NB4 (cell line): Measurements from ENCODE around the gene C16orf96.

ENCODE experiments used
- DNase-seq: peaks from one replicate; pipeline ENCODE4 v3.0.0; 2010; ENCODE audit warnings: low read depth
- H3K4me3 ChIP-seq: one replicate; pipeline ENCODE4 v1.5.1; 2011; ENCODE audit warnings: mild to moderate bottlenecking, low read depth, low read length, moderate library complexity
- CTCF ChIP-seq: IDR thresholded peaks from one replicate; pipeline ENCODE4 v1.5.1; 2012; ENCODE audit warnings: low read depth, low read length
- MAX ChIP-seq: IDR thresholded peaks from 2 replicates; pipeline ENCODE4 v1.6.1; 2011; ENCODE audit warnings: low read depth, low read length
- MYC ChIP-seq: IDR thresholded peaks from 2 replicates; pipeline ENCODE4 v1.6.1; 2011; ENCODE audit warnings: low read depth, low read length
- POLR2A ChIP-seq: IDR thresholded peaks from 2 replicates; pipeline ENCODE4 v1.6.1; 2011; ENCODE audit warnings: mild to moderate bottlenecking; ENCODE audit not compliant: insufficient read length; ENCODE audit errors: extremely low read depth

Gene C16orf96

GRCh38 chr16:4624827-4625559, 68.9 kb downstream of the C16orf96 start:
- DNase-seq = peak; percentile 76
- peak overlapping the region; percentile 75 for H3K4me3 ChIP-seq
- no peak for TF ChIP-seq MYC
- TF ChIP-seq MAX = no peak
- peak; percentile 68 for TF ChIP-seq POLR2A

- H3K4me3 ChIP-seq = peak overlapping the region; percentile 75
- TF ChIP-seq POLR2A = no peak
- no peak for DNase-seq
Measured at GRCh38 chr16:4625560-4626159, 69.5 kb downstream of the C16orf96 start.

GRCh38 chr16:4626396-4626795, 70.3 kb downstream of the C16orf96 start:
- H3K4me3 ChIP-seq = no peak overlapping the region
- no peak for TF ChIP-seq MAX
- TF ChIP-seq CTCF = no peak
- TF ChIP-seq POLR2A = no peak
- no peak for TF ChIP-seq MYC
- DNase-seq = no peak

- no peak overlapping the region for H3K4me3 ChIP-seq
- TF ChIP-seq POLR2A = no peak
- no peak for TF ChIP-seq MAX
- no peak for TF ChIP-seq CTCF
- TF ChIP-seq MYC = no peak
- DNase-seq = peak; percentile 34
Measured at GRCh38 chr16:4628283-4628682, 72.1 kb downstream of the C16orf96 start.

GRCh38 chr16:4631444-4631843, 75.3 kb downstream of the C16orf96 start:
- DNase-seq = no peak
- no peak for TF ChIP-seq POLR2A
- H3K4me3 ChIP-seq = no peak overlapping the region

- H3K4me3 ChIP-seq = no peak overlapping the region
- TF ChIP-seq MYC (no peak), POLR2A (no peak), CTCF (no peak), MAX (no peak)
- no peak for DNase-seq
Measured at GRCh38 chr16:4633910-4634635, 77.9 kb downstream of the C16orf96 start.

GRCh38 chr16:4634768-4635167, 78.6 kb downstream of the C16orf96 start:
- TF ChIP-seq MYC = no peak
- TF ChIP-seq MAX = no peak
- H3K4me3 ChIP-seq = no peak overlapping the region
- DNase-seq = no peak
